Medulla oblongata (tissue), 1 donor: ENCODE results near the gene ACMSD.
"Not testable (repeated sequence)": the region's sequence is repeated elsewhere in the genome, so short reads cannot be mapped to it uniquely, and the experiment has no call there.

Experiments
- DNase-seq: peaks from one replicate; pipeline ENCODE4 v3.0.0-alpha.2; 2015; ENCODE audit errors: extremely low spot score

Gene ACMSD

DNA sequence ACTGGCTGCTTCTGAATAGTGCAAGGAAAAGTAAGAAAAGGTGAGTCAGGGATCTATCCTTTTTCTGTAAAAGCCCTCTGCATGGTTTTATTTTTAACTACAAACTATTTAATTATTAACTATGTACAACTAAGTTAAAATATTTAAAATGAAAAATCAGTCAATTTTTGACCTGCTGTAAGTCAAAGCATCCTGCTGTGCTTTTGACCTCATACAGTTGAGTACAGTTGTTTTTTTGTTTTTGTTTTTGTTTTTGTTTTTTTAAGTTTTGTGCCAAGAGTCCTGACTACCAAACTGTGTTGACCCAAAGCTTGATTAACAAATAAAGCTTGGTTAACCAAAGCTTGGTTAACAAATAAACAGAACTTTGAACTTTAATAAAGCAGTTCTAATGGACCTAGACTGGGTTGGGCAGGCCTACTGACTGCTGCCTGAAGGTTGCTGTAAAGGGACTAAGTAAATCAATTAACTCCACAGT lies at the start of gene ACMSD:
ACMSD (plus strand) TSS at position 474 of the 478 bp plus-strand sequence. CDS start 67 bp downstream, outside the sequence.
- DNase-seq = no peak

GRCh38 chr2:134790487-134790886 lies 47.9 kb upstream of the ACMSD start:
- DNase-seq = no peak

- peak; percentile 78 for DNase-seq
Measured at GRCh38 chr2:134791616-134792015, 46.8 kb upstream of the ACMSD start.

GRCh38 chr2:134792186-134792585 lies 46.2 kb upstream of the ACMSD start:
- DNase-seq = no peak

GRCh38 chr2:134795765-134796164 lies 42.7 kb upstream of the ACMSD start:
- no peak for DNase-seq

- DNase-seq = no peak
Measured at GRCh38 chr2:134796373-134796772, 42.0 kb upstream of the ACMSD start.

- no peak for DNase-seq
Measured at GRCh38 chr2:134799936-134800335, 38.5 kb upstream of the ACMSD start.

DNA sequence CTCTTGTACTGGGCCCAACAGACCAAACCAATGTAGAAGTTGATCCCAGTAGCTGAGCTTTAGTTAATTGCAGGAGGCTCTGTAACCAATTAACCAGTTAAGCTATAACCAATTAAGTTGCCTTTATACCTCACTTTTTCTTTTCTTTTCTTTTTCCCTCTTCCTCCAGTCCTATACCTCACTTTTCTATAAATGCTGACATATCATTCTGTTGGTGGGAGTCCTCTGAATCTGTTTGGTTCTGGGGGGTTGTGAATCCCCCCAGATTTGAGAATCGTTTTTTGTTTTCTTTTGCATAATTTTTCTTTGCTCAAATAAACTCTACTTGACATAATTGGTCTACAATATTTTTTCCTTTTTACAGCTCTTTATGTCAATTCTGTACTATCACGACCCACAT lies 38.1 kb upstream of the ACMSD start:
- no peak for DNase-seq

DNA sequence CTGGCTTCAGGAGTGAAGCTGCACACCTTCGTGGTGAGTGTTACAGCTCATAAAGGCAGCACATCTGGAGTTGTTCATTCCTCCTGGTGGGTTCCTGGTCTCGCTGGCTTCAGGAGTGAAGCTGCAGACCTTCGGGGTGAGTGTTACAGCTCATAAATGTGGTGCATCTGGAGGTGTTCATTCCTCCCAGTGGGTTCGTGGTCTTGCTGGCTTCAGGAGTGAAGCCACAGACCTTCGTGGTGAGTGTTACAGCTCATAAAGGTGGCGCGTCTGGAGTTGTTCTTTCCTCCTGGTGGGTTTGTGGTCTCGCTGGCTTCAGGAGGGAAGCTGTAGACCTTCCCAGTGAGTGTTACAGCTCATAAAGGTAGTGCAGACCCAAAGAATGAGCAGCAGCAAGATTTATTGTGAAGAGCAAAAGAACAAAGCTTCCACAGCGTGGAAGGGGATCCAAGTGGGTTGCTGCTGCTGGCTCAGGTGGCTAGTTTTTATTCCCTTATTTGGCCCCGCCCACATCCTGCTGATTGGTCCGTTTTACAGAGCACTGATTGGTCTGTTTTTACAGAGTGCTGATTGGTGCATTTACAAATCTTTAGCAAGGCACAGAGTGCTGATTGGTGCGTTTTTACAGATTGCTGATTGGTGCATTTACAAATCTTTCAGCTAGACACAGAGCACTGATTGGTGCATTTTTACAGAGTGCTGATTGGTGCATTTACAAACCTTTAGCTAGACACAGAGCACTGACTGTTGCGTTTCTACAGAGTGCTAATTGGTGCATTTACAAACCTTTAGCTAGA lies 34.6 kb upstream of the ACMSD start:
- not testable (repeated sequence) for DNase-seq

- no peak for DNase-seq
Measured at GRCh38 chr2:134815741-134816140, 22.7 kb upstream of the ACMSD start.

DNA sequence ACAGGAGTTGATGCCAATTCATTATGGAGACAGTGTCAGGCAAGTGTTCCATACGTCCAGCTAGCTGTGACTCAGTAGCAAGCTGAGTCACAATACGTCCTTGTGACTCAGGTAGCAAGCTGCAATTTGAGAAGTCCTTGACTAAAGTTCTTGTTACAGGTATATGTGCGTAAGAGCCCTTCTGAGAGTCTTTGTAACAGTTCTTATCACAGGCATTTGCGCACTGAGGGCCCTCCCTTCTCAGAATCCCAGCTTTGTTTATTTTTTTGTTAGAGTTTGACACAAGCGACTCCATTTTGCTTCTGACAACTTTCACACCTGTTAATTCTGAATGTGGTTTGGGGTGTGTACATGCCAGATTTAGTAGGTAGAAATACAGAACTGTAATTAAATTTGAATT lies 20.1 kb upstream of the ACMSD start:
- DNase-seq = no peak

DNA sequence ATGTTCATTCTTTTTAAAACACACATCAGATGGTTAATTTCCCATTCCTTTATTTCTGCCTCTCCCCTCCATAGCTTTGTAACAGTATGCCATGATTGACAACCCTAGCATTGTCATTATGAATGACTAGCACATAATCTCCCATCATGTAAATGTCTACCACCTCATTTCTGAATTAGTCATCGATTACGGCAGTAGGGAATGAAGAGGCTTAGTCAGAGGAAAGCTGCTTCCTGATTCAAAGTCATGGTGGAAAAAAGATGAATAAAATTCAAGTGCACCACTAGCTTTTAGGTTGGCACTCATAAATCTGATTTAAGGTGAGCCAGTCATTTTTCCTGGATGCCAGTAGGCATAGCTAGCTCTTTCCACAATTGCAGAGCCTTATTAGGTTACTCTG lies 19.1 kb upstream of the ACMSD start:
- DNase-seq = no peak

DNA sequence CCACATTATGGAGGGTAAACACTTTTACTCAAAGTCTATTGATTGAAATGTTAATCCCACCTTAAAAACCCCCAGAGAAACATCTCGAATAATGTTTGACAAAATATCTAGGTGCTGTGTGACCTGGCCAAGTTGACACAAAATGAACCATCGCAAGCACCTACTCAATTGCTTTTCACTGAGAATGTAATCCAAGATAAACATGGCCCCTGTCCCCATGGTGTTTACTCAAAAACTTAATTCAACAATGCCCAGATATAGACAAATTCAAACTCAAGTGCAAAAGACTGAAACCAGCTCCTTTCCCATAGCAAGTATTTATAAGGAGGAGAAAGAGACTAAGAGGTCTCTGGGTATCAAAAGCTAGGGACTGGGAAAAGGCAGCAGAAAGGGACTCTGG lies 15.0 kb upstream of the ACMSD start:
- no peak for DNase-seq

GRCh38 chr2:134823832-134824231 lies 14.6 kb upstream of the ACMSD start:
- no peak for DNase-seq

DNA sequence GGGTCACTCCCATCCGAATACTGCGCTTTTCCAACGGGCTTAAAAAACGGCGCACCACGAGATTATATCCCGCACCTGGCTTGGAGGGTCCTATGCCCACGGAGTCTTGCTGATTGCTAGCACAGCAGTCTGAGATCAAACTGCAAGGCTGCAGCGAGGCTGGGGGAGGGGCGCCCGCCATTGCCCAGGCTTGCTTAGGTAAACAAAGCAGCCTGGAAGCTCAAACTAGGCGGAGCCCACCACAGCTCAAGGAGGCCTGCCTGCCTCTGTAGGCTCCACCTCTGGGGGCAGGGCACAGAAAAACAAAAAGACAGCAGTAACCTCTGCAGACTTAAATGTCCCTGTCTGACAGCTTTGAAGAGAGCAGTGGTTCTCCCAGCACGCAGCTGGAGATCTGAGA lies 12.7 kb upstream of the ACMSD start:
- DNase-seq = not testable (repeated sequence)

GRCh38 chr2:134835471-134835870 lies 2.9 kb upstream of the ACMSD start:
- DNase-seq = no peak

DNA sequence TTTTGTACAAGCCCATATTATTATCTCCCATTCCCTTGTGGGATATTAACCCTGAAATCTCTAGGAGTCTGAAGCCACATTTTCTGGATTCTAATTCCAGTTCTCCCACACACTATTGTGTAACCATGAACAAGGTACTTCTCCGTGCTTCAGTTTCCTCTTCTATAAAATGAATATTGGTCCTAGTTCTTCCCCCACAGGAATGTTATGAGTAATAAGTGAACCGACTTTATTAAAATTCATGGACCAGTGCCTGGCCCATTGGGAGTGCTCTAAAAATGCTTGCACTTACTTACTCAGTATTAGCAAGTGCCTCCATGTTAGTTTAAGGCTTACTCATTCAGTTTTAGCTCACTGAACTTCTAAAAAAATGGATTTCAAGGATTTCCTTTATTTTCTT lies 1.4 kb upstream of the ACMSD start:
- DNase-seq = no peak

- no peak for DNase-seq
Measured at GRCh38 chr2:134839649-134840048, 1.2 kb downstream of the ACMSD start.

DNA sequence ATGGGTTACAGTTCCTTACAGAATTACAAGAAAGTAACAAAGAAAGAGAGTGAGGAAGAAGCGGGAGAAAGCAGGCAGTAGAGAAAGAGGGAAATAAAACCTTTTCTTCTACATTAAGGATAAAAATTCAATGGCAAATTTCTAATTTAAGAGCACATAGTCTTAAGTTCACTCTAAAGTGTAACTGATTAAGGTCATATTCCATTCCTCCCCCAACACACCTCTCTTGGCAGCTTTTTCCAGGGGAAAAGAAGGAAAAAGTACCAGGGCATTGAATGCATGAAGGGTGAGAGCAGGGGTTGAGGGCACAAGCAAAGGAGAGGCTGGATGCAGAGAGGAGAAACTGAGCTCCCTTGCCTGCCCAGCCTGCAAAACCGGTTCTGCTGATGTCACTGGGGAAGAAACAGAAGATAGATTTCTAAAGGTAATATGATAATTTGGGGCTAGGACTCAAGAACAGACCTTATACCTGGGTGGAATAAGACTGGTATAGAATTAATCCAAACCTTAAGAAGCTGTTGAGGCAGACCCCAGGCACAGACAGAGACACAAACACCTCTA lies 4.6 kb downstream of the ACMSD start:
- DNase-seq = no peak

GRCh38 chr2:134843968-134844367 lies 5.6 kb downstream of the ACMSD start:
- no peak for DNase-seq

- DNase-seq = no peak
Measured at GRCh38 chr2:134845028-134845427, 6.6 kb downstream of the ACMSD start.

DNA sequence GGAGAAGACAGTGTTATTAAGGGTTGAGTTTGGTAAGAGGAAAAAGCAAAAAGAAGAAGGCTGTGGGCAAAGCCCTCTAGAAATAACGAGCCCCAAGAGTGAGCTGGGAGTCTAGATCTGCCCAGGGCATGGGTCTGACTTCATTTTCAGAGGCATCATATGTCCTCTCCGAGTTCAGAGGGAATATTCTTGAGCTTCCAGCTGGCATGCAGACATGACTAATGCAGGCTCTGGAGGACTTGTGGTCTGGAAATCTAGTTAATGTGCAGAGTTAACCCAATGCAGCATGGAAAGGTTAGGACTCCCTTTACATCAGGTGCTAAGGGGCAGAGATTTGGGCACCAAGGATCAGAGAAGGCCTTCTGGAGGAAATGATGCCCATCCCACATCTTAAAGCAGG lies 7.3 kb downstream of the ACMSD start:
- no peak for DNase-seq

GRCh38 chr2:134846213-134846612 lies 7.8 kb downstream of the ACMSD start:
- DNase-seq = no peak
